SK-N-SH (cell line): ENCODE results near the gene OR1L8. TPM values are rescaled to one million over a fixed set of nuclear protein-coding genes. Genes with fewer than 3 reads are reported as not detected.

ENCODE experiments used
- CTCF ChIA-PET: fragments of 300-600, 350-600 bp; formaldehyde crosslinking; extraction: SDS; loops from one replicate; lab custom pipeline; 2021; lab: Yijun Ruan, JAX
- POLR2A ChIA-PET: fragments of 350-600 bp; sonication (Branson Sonifier 250); formaldehyde crosslinking; extraction: SDS; loops from one replicate; lab custom pipeline; 2020; ENCODE audit warnings: antibody characterized with exemption, inconsistent platforms; lab: Yijun Ruan, JAX
- DNase-seq: peaks from one replicate; pipeline ENCODE4 v3.0.0; 2012
- H2AFZ ChIP-seq: fragments of 200-600 bp; sonication (generic); 2 replicates; pipeline ENCODE4 v1.8.1; 2016; ENCODE audit warnings: antibody characterized with exemption, mild to moderate bottlenecking, low read depth
- H3F3A ChIP-seq: fragments of 200-600 bp; sonication (generic); replicated peaks from 2 replicates; pipeline ENCODE3; 2016; ENCODE audit warnings: antibody characterized with exemption, mild to moderate bottlenecking; ENCODE audit not compliant: insufficient read depth
- H3K27ac ChIP-seq, 2 experiments: fragments of 200-500 bp in 1 of 2; fragments of 200-600 bp in 1 of 2; sonication (Bioruptor generic) in 1 of 2; sonication (generic), shearing (Covaris generic) in 1 of 2; 2 replicates each; pipeline versions ENCODE4 v1.5.1 to v1.6.1; 2014 to 2016; ENCODE audit warnings: low read depth in 2 of 2, inconsistent platforms in 1 of 2, low read length in 1 of 2, mild to moderate bottlenecking in 1 of 2, mixed read lengths in 1 of 2
- H3K27me3 ChIP-seq: fragments of 200-600 bp; sonication (generic), shearing (Covaris generic); 2 replicates; pipeline ENCODE4 v1.6.1; 2016; ENCODE audit warnings: mixed run types; ENCODE audit not compliant: insufficient read depth
- H3K36me3 ChIP-seq, 2 experiments: fragments of 200-500 bp in 1 of 2; fragments of 200-600 bp in 1 of 2; sonication (Bioruptor generic) in 1 of 2; sonication (generic) in 1 of 2; replicated peaks in 1 of 2; 2 replicates each; pipeline versions ENCODE3 to v1.5.1; 2014 to 2016; ENCODE audit warnings: low read length in 1 of 2, mild to moderate bottlenecking in 1 of 2; ENCODE audit not compliant: insufficient read depth in 2 of 2, control insufficient read depth in 1 of 2
- H3K4me1 ChIP-seq, 2 experiments: fragments of 200-500 bp in 1 of 2; fragments of 200-600 bp in 1 of 2; sonication (Bioruptor generic) in 1 of 2; sonication (generic), shearing (Covaris generic) in 1 of 2; 2 replicates each; pipeline versions ENCODE4 v1.5.1 to v1.6.1; 2014 to 2016; ENCODE audit warnings: low read depth in 1 of 2, low read length in 1 of 2, mixed run types in 1 of 2; ENCODE audit not compliant: insufficient read depth in 2 of 2, control insufficient read depth in 1 of 2
- H3K4me2 ChIP-seq: fragments of 200-600 bp; sonication (generic), shearing (Covaris generic); 2 replicates; pipeline ENCODE4 v1.6.1; 2017; ENCODE audit warnings: mixed run types
- H3K4me3 ChIP-seq, 2 experiments: fragments of 200-500 bp in 1 of 2; fragments of 200-600 bp in 1 of 2; sonication (Bioruptor generic) in 1 of 2; sonication (generic), shearing (Covaris generic) in 1 of 2; 2 replicates each; pipeline versions ENCODE4 v1.5.1 to v1.8.1; 2014 to 2016; ENCODE audit warnings: low read depth in 2 of 2, inconsistent platforms in 1 of 2, low read length in 1 of 2, mild to moderate bottlenecking in 1 of 2, mixed read lengths in 1 of 2, moderate library complexity in 1 of 2
- H3K79me2 ChIP-seq: fragments of 200-600 bp; sonication (generic); 2 replicates; pipeline ENCODE4 v1.8.1; 2017; ENCODE audit warnings: mild to moderate bottlenecking; ENCODE audit not compliant: insufficient read depth
- H3K9ac ChIP-seq: fragments of 200-600 bp; sonication (generic); 2 replicates; pipeline ENCODE4 v1.6.1; 2017; ENCODE audit warnings: mixed run types
- H3K9me2 ChIP-seq: fragments of 200-600 bp; sonication (generic); 2 replicates; pipeline ENCODE4 v1.6.1; 2017; ENCODE audit warnings: mixed run types
- H3K9me3 ChIP-seq: fragments of 200-600 bp; sonication (generic); 2 replicates; pipeline ENCODE4 v1.6.1; 2017; ENCODE audit warnings: mixed run types, mild to moderate bottlenecking, moderate library complexity
- H4K20me1 ChIP-seq: fragments of 200-600 bp; sonication (generic); 2 replicates; pipeline ENCODE4 v1.6.1; 2017; ENCODE audit warnings: mild to moderate bottlenecking, mixed run types; ENCODE audit not compliant: insufficient read depth
- CTCF ChIP-seq: fragments of 200-600 bp; sonication (generic); IDR thresholded peaks from 2 replicates; pipeline ENCODE4 v1.6.1; 2017; ENCODE audit warnings: antibody characterized with exemption, mild to moderate bottlenecking, moderate library complexity
- ELF1 ChIP-seq: IDR thresholded peaks from 2 replicates; pipeline ENCODE4 v1.4.0; 2012
- EZH2phosphoT487 ChIP-seq: fragments of 200-600 bp; sonication (generic); IDR thresholded peaks from 2 replicates; pipeline ENCODE4 v1.6.1; 2017; ENCODE audit warnings: low read depth, mixed run types, mild to moderate bottlenecking, antibody characterized with exemption, moderate library complexity, borderline replicate concordance
- FOSL2 ChIP-seq: IDR thresholded peaks from 2 replicates; pipeline ENCODE4 v1.4.0; 2012; ENCODE audit warnings: low read depth, mild to moderate bottlenecking, moderate library complexity, borderline replicate concordance
- FOXM1 ChIP-seq: IDR thresholded peaks from 2 replicates; pipeline ENCODE4 v1.4.0; 2012; ENCODE audit warnings: low read depth, mild to moderate bottlenecking
- IRF3 ChIP-seq: fragments of 150-350 bp; IDR thresholded peaks from 2 replicates; pipeline ENCODE4 v1.6.1; 2016; ENCODE audit warnings: mild to moderate bottlenecking, low read depth, low read length
- JUND ChIP-seq: IDR thresholded peaks from 2 replicates; pipeline ENCODE4 v1.4.0; 2012
- MEF2A ChIP-seq: IDR thresholded peaks from 2 replicates; pipeline ENCODE4 v1.4.0; 2012; ENCODE audit warnings: low read depth, borderline replicate concordance
- MXI1 ChIP-seq: IDR thresholded peaks from 2 replicates; pipeline ENCODE4 v1.6.1; 2012; ENCODE audit warnings: mild to moderate bottlenecking, low read depth, low read length, improper control_type of control experiment
- NFIC ChIP-seq: IDR thresholded peaks from 2 replicates; pipeline ENCODE4 v1.4.0; 2012; ENCODE audit warnings: borderline replicate concordance
- POLR2AphosphoS5 ChIP-seq: IDR thresholded peaks from 2 replicates; pipeline ENCODE4 v1.6.1; 2012; ENCODE audit warnings: low read depth, low read length
- RAD21 ChIP-seq: IDR thresholded peaks from 2 replicates; pipeline ENCODE4 v1.6.1; 2012; ENCODE audit warnings: mild to moderate bottlenecking, low read length
- RFX5 ChIP-seq: IDR thresholded peaks from 2 replicates; pipeline ENCODE4 v1.6.1; 2012; ENCODE audit warnings: mild to moderate bottlenecking, improper control_type of control experiment, low read length
- RXRA ChIP-seq: IDR thresholded peaks from 2 replicates; pipeline ENCODE4 v1.4.0; 2012; ENCODE audit warnings: low read depth, mild to moderate bottlenecking, borderline replicate concordance
- SMC3 ChIP-seq: IDR thresholded peaks from 2 replicates; pipeline ENCODE4 v1.6.1; 2012; ENCODE audit warnings: low read depth, low read length, improper control_type of control experiment
- TAF1 ChIP-seq: IDR thresholded peaks from 2 replicates; pipeline ENCODE4 v1.6.1; 2012; ENCODE audit warnings: low read depth, mild to moderate bottlenecking, low read length, moderate library complexity, borderline replicate concordance
- TCF12 ChIP-seq: IDR thresholded peaks from 2 replicates; pipeline ENCODE4 v1.4.0; 2012
- TEAD4 ChIP-seq: IDR thresholded peaks from 2 replicates; pipeline ENCODE4 v1.4.0; 2012; ENCODE audit warnings: mild to moderate bottlenecking, borderline replicate concordance; ENCODE audit not compliant: insufficient read depth
- USF2 ChIP-seq: fragments of 150-350 bp; IDR thresholded peaks from 2 replicates; pipeline ENCODE4 v1.6.1; 2017; ENCODE audit warnings: antibody characterized with exemption, low read length, low read depth, borderline replicate concordance
- YY1 ChIP-seq: IDR thresholded peaks from 2 replicates; pipeline ENCODE4 v1.4.0; 2012; ENCODE audit warnings: low read depth, mild to moderate bottlenecking
- WGBS: methylation state at CpG from one replicate; pipeline ENCODE4 v1.1.6; 2017; ENCODE audit warnings: low lambda C conversion rate; 5-methylcytosine and 5-hydroxymethylcytosine counted together
- polyA plus RNA-seq, 3 experiments: library from polyadenylated mRNA; depleted of rRNA; stranded (reverse); fragments of >200 nt; gene quantifications; 2 replicates each; pipeline ENCODE4 v1.2.3, GENCODE V29; 2012
- TF ChIP-seq, protein P1 (sequence below): IDR thresholded peaks from 2 replicates; pipeline ENCODE4; 2012
- TF ChIP-seq, protein P2 (sequence below): IDR thresholded peaks from 2 replicates; pipeline ENCODE4 v1.4.0; 2012; ENCODE audit warnings: low read depth, borderline replicate concordance
- TF ChIP-seq, protein P3 (sequence below): IDR thresholded peaks from 2 replicates; pipeline ENCODE4 v1.4.0; 2012; ENCODE audit warnings: low read depth, borderline replicate concordance

The OR1L8 gene
- polyA plus RNA-seq, 1 of the 3 experiments (the other 2 are of a cell fraction) = 0.07 TPM

DNA sequence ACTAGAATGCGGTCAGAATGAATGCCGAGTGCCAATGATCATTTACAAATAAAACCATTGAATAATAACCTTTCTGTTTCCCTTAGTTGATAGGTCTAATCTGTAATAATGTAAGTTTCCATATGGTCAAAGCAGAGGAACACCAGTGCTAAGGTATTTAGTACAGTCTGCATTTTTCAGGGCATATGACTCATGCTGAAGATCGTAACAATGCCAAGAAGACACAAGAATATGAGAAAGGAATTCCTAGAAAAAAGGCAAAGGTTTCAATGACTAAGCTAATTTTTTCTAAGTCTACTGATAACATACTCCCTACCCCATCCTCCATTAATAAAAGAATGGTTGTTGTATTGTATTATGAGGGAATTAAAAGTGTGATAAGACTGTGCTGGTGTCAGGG, 2.8 kb downstream of the OR1L8 start:
- 24% methylated on average over 3 of the region's 3 CpGs for WGBS
- Histone ChIP-seq H3K36me3 (no peaks in the 10 kb centered on the region), H3K9ac (no peak overlapping the region)
- TF ChIP-seq POLR2AphosphoS5 (no peak), EZH2phosphoT487 (no peak), TAF1 (no peak), YY1 (no peak), FOSL2 (peak; percentile 89; the same call in 1 of the 2 replicates), RXRA (no peak), SMC3 (no peak), TCF12 (peak; percentile 73), JUND (peak; percentile 81), NFIC (peak; percentile 80), RFX5 (no peak), MXI1 (no peak), ELF1 (no peak), FOXM1 (no peak), CTCF (no peak), IRF3 (no peak), RAD21 (no peak), MEF2A (no peak), USF2 (no peak), TEAD4 (0 out of 2 replicates have a peak, but pooled peaks have one; percentile 48)
- TF ChIP-seq, protein P1, sequence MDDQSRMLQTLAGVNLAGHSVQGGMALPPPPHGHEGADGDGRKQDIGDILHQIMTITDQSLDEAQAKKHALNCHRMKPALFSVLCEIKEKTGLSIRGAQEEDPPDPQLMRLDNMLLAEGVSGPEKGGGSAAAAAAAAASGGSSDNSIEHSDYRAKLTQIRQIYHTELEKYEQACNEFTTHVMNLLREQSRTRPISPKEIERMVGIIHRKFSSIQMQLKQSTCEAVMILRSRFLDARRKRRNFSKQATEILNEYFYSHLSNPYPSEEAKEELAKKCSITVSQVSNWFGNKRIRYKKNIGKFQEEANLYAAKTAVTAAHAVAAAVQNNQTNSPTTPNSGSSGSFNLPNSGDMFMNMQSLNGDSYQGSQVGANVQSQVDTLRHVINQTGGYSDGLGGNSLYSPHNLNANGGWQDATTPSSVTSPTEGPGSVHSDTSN = peak; percentile 11; the same call in 1 of the 2 replicates
- TF ChIP-seq, protein P2, sequence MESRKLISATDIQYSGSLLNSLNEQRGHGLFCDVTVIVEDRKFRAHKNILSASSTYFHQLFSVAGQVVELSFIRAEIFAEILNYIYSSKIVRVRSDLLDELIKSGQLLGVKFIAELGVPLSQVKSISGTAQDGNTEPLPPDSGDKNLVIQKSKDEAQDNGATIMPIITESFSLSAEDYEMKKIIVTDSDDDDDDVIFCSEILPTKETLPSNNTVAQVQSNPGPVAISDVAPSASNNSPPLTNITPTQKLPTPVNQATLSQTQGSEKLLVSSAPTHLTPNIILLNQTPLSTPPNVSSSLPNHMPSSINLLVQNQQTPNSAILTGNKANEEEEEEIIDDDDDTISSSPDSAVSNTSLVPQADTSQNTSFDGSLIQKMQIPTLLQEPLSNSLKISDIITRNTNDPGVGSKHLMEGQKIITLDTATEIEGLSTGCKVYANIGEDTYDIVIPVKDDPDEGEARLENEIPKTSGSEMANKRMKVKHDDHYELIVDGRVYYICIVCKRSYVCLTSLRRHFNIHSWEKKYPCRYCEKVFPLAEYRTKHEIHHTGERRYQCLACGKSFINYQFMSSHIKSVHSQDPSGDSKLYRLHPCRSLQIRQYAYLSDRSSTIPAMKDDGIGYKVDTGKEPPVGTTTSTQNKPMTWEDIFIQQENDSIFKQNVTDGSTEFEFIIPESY = no peak
- TF ChIP-seq, protein P3, sequence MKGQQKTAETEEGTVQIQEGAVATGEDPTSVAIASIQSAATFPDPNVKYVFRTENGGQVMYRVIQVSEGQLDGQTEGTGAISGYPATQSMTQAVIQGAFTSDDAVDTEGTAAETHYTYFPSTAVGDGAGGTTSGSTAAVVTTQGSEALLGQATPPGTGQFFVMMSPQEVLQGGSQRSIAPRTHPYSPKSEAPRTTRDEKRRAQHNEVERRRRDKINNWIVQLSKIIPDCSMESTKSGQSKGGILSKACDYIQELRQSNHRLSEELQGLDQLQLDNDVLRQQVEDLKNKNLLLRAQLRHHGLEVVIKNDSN = no peak
- TF ChIP-seq, all 33 proteins: peak for 6
- Histone ChIP-seq H2AFZ (no peak overlapping the region), H3K4me2 (no peak overlapping the region), H3F3A (peaks cover 9% of the 10 kb centered on the region), H4K20me1 (no peaks in the 10 kb centered on the region), H3K4me3 (no peak overlapping the region), H3K9me2 (no peaks in the 10 kb centered on the region), H3K9me3 (no peaks in the 10 kb centered on the region), H3K79me2 (no peaks in the 10 kb centered on the region), H3K27ac (no peak overlapping the region), H3K4me1 (no peaks in the 10 kb centered on the region), H3K27me3 (no peaks in the 10 kb centered on the region)
- no peak for DNase-seq
- ChIA-PET CTCF (no interaction called here), POLR2A (no interaction called here)
